ENCODE data around the gene ITGA8. TPM values are rescaled to one million over a fixed set of nuclear protein-coding genes. Genes with fewer than 3 reads are reported as not detected.

Gene ITGA8
- total RNA-seq, 2 experiments from 2014 or later = not detected

DNA sequence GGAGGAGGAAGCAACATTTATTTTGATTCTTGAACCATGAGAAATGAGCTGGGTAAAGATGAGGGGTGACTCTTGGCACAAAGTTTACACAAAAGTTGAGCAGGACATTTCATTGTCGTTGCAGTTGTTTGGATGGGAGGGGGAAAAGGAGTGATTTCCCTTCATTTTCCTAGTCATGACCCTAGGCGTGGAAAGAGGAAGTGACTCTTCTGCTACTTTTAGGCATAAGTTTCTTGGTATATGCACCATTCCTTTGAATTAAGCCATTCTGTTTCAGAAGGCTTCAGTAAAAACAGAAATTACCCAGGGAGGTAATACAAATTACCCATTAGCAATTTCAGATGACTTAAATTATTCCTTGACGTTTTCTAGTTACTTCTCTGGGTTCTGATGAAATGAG lies 234.7 kb downstream of the ITGA8 start:
- Mint-ChIP-seq H3K4me1 (ENCODE audit: low read depth) (no peaks in the 10 kb centered on the region), H3K36me3 (ENCODE audit: low read depth) (no peaks in the 10 kb centered on the region), H3K9me3 (no peaks in the 10 kb centered on the region), H3K27ac (no peak overlapping the region), H3K27me3 (peaks cover 21% of the 10 kb centered on the region), H3K4me3 (no peak overlapping the region)
- H3K9me3 ChIP-seq (ENCODE audit: control insufficient read depth in 1 of 2, insufficient read depth in 1 of 2, low read length in 2 of 2) = no peaks in the 10 kb centered on the region
- POLR2A ChIA-PET = no interaction called here
- CTCF ChIA-PET = no interaction called here
- intact Hi-C loops (cut with DNase I, micrococcal nuclease) = no loop called here
- TF ChIP-seq, protein P1, sequence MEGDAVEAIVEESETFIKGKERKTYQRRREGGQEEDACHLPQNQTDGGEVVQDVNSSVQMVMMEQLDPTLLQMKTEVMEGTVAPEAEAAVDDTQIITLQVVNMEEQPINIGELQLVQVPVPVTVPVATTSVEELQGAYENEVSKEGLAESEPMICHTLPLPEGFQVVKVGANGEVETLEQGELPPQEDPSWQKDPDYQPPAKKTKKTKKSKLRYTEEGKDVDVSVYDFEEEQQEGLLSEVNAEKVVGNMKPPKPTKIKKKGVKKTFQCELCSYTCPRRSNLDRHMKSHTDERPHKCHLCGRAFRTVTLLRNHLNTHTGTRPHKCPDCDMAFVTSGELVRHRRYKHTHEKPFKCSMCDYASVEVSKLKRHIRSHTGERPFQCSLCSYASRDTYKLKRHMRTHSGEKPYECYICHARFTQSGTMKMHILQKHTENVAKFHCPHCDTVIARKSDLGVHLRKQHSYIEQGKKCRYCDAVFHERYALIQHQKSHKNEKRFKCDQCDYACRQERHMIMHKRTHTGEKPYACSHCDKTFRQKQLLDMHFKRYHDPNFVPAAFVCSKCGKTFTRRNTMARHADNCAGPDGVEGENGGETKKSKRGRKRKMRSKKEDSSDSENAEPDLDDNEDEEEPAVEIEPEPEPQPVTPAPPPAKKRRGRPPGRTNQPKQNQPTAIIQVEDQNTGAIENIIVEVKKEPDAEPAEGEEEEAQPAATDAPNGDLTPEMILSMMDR (IDR thresholded peaks at IDR 0.05) = no peak
- no peak overlapping the region for H3K27ac ChIP-seq (ENCODE audit: low read depth in 1 of 2, low read length in 2 of 2)
- DNase-seq (no peak), ATAC-seq (ENCODE audit: poor library complexity) (no peak)
- H3K4me3 ChIP-seq (ENCODE audit: low read length) = no peak overlapping the region
- H3K36me3 ChIP-seq (ENCODE audit: insufficient read depth, low read length) = no peaks in the 10 kb centered on the region
- peaks cover 0 to 4% of the 10 kb centered on the region in 2 experiments for H3K27me3 ChIP-seq (ENCODE audit: control insufficient read depth in 1 of 2, insufficient read depth in 2 of 2, low read length in 2 of 2)
- no peaks in the 10 kb centered on the region for H3K4me1 ChIP-seq (ENCODE audit: insufficient read depth, low read length)

DNA sequence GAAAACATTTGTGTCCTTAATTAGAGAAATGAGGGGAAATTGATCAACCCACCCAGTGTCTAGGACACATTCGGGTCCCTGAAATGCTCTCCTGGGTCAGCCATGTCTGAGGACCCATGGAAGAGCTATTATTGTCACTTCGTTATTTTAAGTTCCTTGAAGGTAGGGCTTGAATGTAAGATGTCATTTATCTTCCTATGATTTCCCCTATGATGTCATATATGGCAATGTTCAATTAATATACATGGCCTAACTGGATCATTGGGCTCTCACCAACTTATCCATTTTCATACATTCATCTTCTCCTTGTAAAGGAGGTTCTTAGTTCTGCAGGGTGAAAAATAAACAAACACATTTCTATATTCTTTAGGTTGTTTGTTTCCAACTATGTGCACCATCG lies 235.6 kb downstream of the ITGA8 start:
- intact Hi-C loops (cut with DNase I, micrococcal nuclease) = no loop called here
- Mint-ChIP-seq H3K9me3 (no peaks in the 10 kb centered on the region), H3K27me3 (peaks cover 26% of the 10 kb centered on the region), H3K36me3 (ENCODE audit: low read depth) (no peaks in the 10 kb centered on the region), H3K4me1 (ENCODE audit: low read depth) (no peaks in the 10 kb centered on the region), H3K27ac (no peak overlapping the region), H3K4me3 (no peak overlapping the region)
- CTCF ChIA-PET = no interaction called here
- ATAC-seq (ENCODE audit: poor library complexity) (no peak), DNase-seq (no peak)
- TF ChIP-seq, protein P1 (IDR thresholded peaks at IDR 0.05) = no peak
- H3K36me3 ChIP-seq (ENCODE audit: insufficient read depth, low read length) = no peaks in the 10 kb centered on the region
- POLR2A ChIA-PET = no interaction called here
- no peaks in the 10 kb centered on the region for H3K4me1 ChIP-seq (ENCODE audit: insufficient read depth, low read length)
- H3K27me3 ChIP-seq (ENCODE audit: control insufficient read depth in 1 of 2, insufficient read depth in 2 of 2, low read length in 2 of 2) = peaks cover 0 to 4% of the 10 kb centered on the region in 2 experiments
- no peaks in the 10 kb centered on the region for H3K9me3 ChIP-seq (ENCODE audit: control insufficient read depth in 1 of 2, insufficient read depth in 1 of 2, low read length in 2 of 2)
- H3K27ac ChIP-seq (ENCODE audit: low read depth in 1 of 2, low read length in 2 of 2) = no peak overlapping the region
- H3K4me3 ChIP-seq (ENCODE audit: low read length) = no peak overlapping the region

DNA sequence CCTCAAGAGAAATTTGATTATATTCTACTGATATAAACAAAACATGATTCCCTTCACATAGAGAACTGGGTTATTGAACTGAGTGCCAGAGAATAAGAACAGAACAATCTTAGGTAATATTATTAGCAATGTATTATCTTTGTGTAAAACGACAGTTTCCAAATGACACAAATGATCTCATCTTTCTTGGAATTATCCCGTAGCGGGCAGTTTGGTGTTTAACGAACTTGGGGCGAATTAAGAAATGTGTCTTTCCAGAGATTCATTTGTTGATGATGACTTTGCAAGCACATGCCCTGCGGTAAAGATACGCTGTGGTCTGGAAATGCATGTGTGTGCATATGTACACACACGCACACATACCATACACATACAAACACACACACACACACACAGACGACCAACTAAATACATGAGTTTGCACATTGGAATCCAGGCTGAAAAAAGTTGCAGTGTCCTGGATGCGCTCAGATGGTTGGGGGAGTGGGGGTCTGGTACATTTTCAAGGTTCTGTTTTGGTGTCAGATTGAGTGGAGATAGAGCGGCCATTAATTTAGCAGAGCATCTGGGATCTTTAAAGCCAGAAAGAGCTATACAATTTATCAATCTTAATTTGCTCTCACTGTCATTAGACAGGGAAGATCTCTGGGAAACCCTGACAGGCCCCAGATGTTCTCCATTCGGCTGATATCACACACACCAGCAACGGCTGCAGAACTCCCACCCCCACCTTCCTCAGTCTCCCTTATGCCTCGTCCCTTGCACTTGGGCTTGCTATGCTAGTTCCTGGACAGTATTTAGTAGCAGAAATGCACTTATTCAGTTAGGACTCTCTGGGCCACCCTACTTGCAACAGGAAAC lies 236.3 kb downstream of the ITGA8 start:
- ChIA-PET POLR2A (no interaction called here), CTCF (no interaction called here)
- ATAC-seq (ENCODE audit: poor library complexity) = no peak
- H3K36me3 Mint-ChIP-seq (ENCODE audit: low read depth) = no peaks in the 10 kb centered on the region
- H3K9me3 Mint-ChIP-seq = no peaks in the 10 kb centered on the region
- H3K4me1 Mint-ChIP-seq (ENCODE audit: low read depth) = no peaks in the 10 kb centered on the region
- Histone ChIP-seq H3K4me1 (ENCODE audit: insufficient read depth, low read length) (no peaks in the 10 kb centered on the region), H3K27ac (ENCODE audit: low read depth in 1 of 2, low read length in 2 of 2) (no peak overlapping the region), H3K9me3 (ENCODE audit: control insufficient read depth in 1 of 2, insufficient read depth in 1 of 2, low read length in 2 of 2) (no peaks in the 10 kb centered on the region), H3K27me3 (ENCODE audit: control insufficient read depth in 1 of 2, insufficient read depth in 2 of 2, low read length in 2 of 2) (peaks cover 0 to 4% of the 10 kb centered on the region in 2 experiments), H3K36me3 (ENCODE audit: insufficient read depth, low read length) (no peaks in the 10 kb centered on the region), H3K4me3 (ENCODE audit: low read length) (no peak overlapping the region)
- TF ChIP-seq, protein P1 (IDR thresholded peaks at IDR 0.05) = no peak
- intact Hi-C loops (cut with DNase I, micrococcal nuclease) = no loop called here
- H3K4me3 Mint-ChIP-seq = no peak overlapping the region
- H3K27me3 Mint-ChIP-seq = peaks cover 32% of the 10 kb centered on the region
- no peak for DNase-seq
- H3K27ac Mint-ChIP-seq = no peak overlapping the region
